A549 (cell line): ENCODE results near the gene SMG6.

ENCODE experiments used
- CEBPB ChIP-seq, 2 experiments: fragments of >200 bp in 1 of 2; sonication (Bioruptor Twin) in 1 of 2; formaldehyde crosslinking in 1 of 2; IDR thresholded peaks; 2 replicates each; pipeline ENCODE4 v1.6.1; 2012 to 2016
- CTCF ChIP-seq: fragments of >200 bp; sonication (Bioruptor Twin); formaldehyde crosslinking; IDR thresholded peaks from 3 replicates; pipeline ENCODE4 v1.5.1; 2016
- ELK1 ChIP-seq: fragments of 150-350 bp; IDR thresholded peaks from 2 replicates; pipeline ENCODE4 v1.6.1; 2014; ENCODE audit warnings: low read depth, mild to moderate bottlenecking, low read length
- EP300 ChIP-seq, 2 experiments: fragments of >200 bp; sonication (Bioruptor Twin); formaldehyde crosslinking; IDR thresholded peaks; 2 replicates in 1 of 2; 3 replicates in 1 of 2; pipeline ENCODE4 v1.6.1; 2016 to 2017
- KDM5A ChIP-seq: fragments of 200-600 bp; sonication (generic); IDR thresholded peaks from 2 replicates; pipeline ENCODE4 v1.6.1; 2016; ENCODE audit warnings: antibody characterized with exemption, mild to moderate bottlenecking
- MAX ChIP-seq: IDR thresholded peaks from 2 replicates; pipeline ENCODE4 v1.6.1; 2012
- MYC ChIP-seq: IDR thresholded peaks from 2 replicates; pipeline ENCODE4 v1.6.1; 2012; ENCODE audit warnings: mild to moderate bottlenecking, inconsistent platforms, low read length, improper control_type of control experiment, borderline replicate concordance
- POLR2A ChIP-seq: IDR thresholded peaks from 2 replicates; pipeline ENCODE4 v1.6.1; 2012; ENCODE audit warnings: mild to moderate bottlenecking, low read length
- RCOR1 ChIP-seq: fragments of 150-350 bp; IDR thresholded peaks from 2 replicates; pipeline ENCODE4 v1.6.1; 2014; ENCODE audit warnings: antibody characterized with exemption, low read length, low read depth
- REST ChIP-seq: fragments of 200-600 bp; sonication (generic); IDR thresholded peaks from 2 replicates; pipeline ENCODE4 v1.6.1; 2016; ENCODE audit warnings: antibody characterized with exemption, mild to moderate bottlenecking, moderate library complexity
- RNF2 ChIP-seq: fragments of 200-600 bp; sonication (generic); IDR thresholded peaks from 2 replicates; pipeline ENCODE4 v1.6.1; 2016; ENCODE audit warnings: low read depth, mild to moderate bottlenecking, antibody characterized with exemption, moderate library complexity, borderline replicate concordance

- TF ChIP-seq MYC (no peak), EP300 (IDR thresholded peaks at IDR 0.05) (no peak), CTCF (no peak), CEBPB (IDR thresholded peaks at IDR 0.05) (no peak), KDM5A (no peak), RCOR1 (no peak), POLR2A (no peak), MAX (no peak), ELK1 (no peak), REST (no peak), RNF2 (no peak)
These were observed 240.9 kb downstream of the SMG6 start for GRCh38 chr17:2062571-2063183.
